Activated naive CD8-positive, alpha-beta T cell treated with anti-CD3 and anti-CD28 coated beads, Interleukin-2, amount 50 U/mL, for 16 hours (primary cell): Measurements from ENCODE around the gene DIRAS1.
"Not testable (repeated sequence)": the region's sequence is repeated elsewhere in the genome, so short reads cannot be mapped to it uniquely, and the experiment has no call there.

ENCODE experiments used
- DNase-seq: peaks from one replicate; pipeline ENCODE4 v3.0.0-alpha.2; 2020; ENCODE audit warnings: low read depth, low spot score

DIRAS1 gene

GRCh38 chr19:2711172-2711874 is 9.8 kb downstream of the DIRAS1 start:
- no peak for DNase-seq

- no peak for DNase-seq
These were observed 14.9 kb downstream of the DIRAS1 start for GRCh38 chr19:2706251-2706650.

- DNase-seq: no peak
These were observed 17.4 kb downstream of the DIRAS1 start for GRCh38 chr19:2703691-2704216.

- DNase-seq: no peak
These were observed 18.1 kb downstream of the DIRAS1 start for GRCh38 chr19:2703077-2703437.

- peak; percentile 95 for DNase-seq
These were observed 18.7 kb downstream of the DIRAS1 start, which contains the start of gene GNG7 for GRCh38 chr19:2702170-2703076. GNG7 (minus strand) TSS chr19:2702694; CDS start chr19:2520688, 182,006 bp downstream.

GRCh38 chr19:2701361-2702169 is 19.6 kb downstream of the DIRAS1 start:
- DNase-seq: no peak

GRCh38 chr19:2700660-2701360 is 20.4 kb downstream of the DIRAS1 start:
- DNase-seq: no peak

- no peak for DNase-seq
These were observed 21.6 kb downstream of the DIRAS1 start for GRCh38 chr19:2699413-2700140.

GRCh38 chr19:2694196-2694595 is 27.0 kb downstream of the DIRAS1 start:
- DNase-seq: no peak

GRCh38 chr19:2693492-2694160 is 27.5 kb downstream of the DIRAS1 start:
- no peak for DNase-seq

GRCh38 chr19:2691951-2692350 is 29.2 kb downstream of the DIRAS1 start:
- DNase-seq: no peak

- no peak for DNase-seq
These were observed 30.3 kb downstream of the DIRAS1 start for GRCh38 chr19:2690856-2691255.

- no peak for DNase-seq
These were observed 34.8 kb downstream of the DIRAS1 start for GRCh38 chr19:2686360-2686759.

GRCh38 chr19:2685204-2685704 is 35.9 kb downstream of the DIRAS1 start:
- no peak for DNase-seq

GRCh38 chr19:2683430-2684003 is 37.7 kb downstream of the DIRAS1 start:
- no peak for DNase-seq

GRCh38 chr19:2680808-2681207 is 40.4 kb downstream of the DIRAS1 start:
- DNase-seq: no peak

GRCh38 chr19:2679439-2679838 is 41.7 kb downstream of the DIRAS1 start:
- DNase-seq: no peak

- not testable (repeated sequence) for DNase-seq
These were observed 42.2 kb downstream of the DIRAS1 start for GRCh38 chr19:2678948-2679347.

GRCh38 chr19:2678044-2678671 is 43.0 kb downstream of the DIRAS1 start:
- no peak for DNase-seq
